Uterus (tissue), 4 donors: ENCODE results near the gene ZBTB11. TPM values are rescaled to one million over a fixed set of nuclear protein-coding genes. Genes with fewer than 3 reads are reported as not detected.
"Not testable (repeated sequence)": the region's sequence is repeated elsewhere in the genome, so short reads cannot be mapped to it uniquely, and the experiment has no call there.

Experiments
- DNase-seq, 2 donors: peaks; one replicate each; pipeline ENCODE4 v3.0.0-alpha.2; 2019 to 2020
- H3K27ac ChIP-seq, 2 donors: fragments of 200-600 bp; sonication (generic); 1 replicate in 1 of 2; 2 replicates in 1 of 2; pipeline ENCODE4 v1.5.1; 2016 to 2018
- H3K27me3 ChIP-seq, 2 donors: fragments of 200-600 bp; sonication (generic); one replicate each; pipeline ENCODE4 v1.5.1; 2018 to 2019; ENCODE audit warnings: control low read depth in 1 of 2
- H3K36me3 ChIP-seq, 2 donors: fragments of 200-600 bp; sonication (generic); one replicate each; pipeline ENCODE4 v1.5.1; 2019; ENCODE audit warnings: control low read depth in 1 of 2
- H3K4me1 ChIP-seq, 2 donors: fragments of 200-600 bp; sonication (generic); one replicate each; pipeline ENCODE4 v1.5.1; 2018 to 2019; ENCODE audit warnings: control low read depth in 1 of 2
- H3K4me3 ChIP-seq, 2 donors: fragments of 200-600 bp; sonication (generic); 1 replicate in 1 of 2; 2 replicates in 1 of 2; pipeline ENCODE4 v1.5.1; 2018 to 2019; ENCODE audit warnings: mild to moderate bottlenecking in 1 of 2
- H3K9me3 ChIP-seq, 2 donors: fragments of 200-600 bp; sonication (generic); one replicate each; pipeline ENCODE4 v1.5.1; 2019; ENCODE audit warnings: control low read depth in 1 of 2
- POLR2A ChIP-seq, 2 donors: fragments of 450-650 bp; IDR thresholded peaks; one replicate each; pipeline ENCODE4 v1.6.1; 2016; ENCODE audit warnings: antibody characterized with exemption in 2 of 2, mild to moderate bottlenecking in 1 of 2, moderate library complexity in 1 of 2
- intact Hi-C: fragments of 100-400 bp; cut with DNase I; formaldehyde crosslinking; loops from one replicate; pipeline ENCODE4 v1.15.1; 2023; ENCODE audit warnings: low total_unique reads
- total RNA-seq, 4 donors: library from RNA; depleted of rRNA in 3 of 4; stranded (reverse); fragments of >200 nt in 3 of 4; gene quantifications; one replicate each; pipeline versions ENCODE4 v1.1.0 to v1.2.4, GENCODE V29; 2014 to 2023
- TF ChIP-seq, protein P1 (sequence below), 4 experiments: fragments of 200-600 bp in 2 of 4; fragments of 450-650 bp in 2 of 4; sonication (generic) in 2 of 4; IDR thresholded peaks; one replicate each; pipeline ENCODE4 v1.5.1; 2016 to 2019; ENCODE audit warnings: antibody characterized with exemption in 4 of 4, mild to moderate bottlenecking in 2 of 4, moderate library complexity in 1 of 4
- donor health status: DM: yes; HTN: yes; CAD: no.

ZBTB11 gene
- total RNA-seq, 4 donors from 2014 or later: 16.1 to 42.0 (median 25.7) TPM

DNA sequence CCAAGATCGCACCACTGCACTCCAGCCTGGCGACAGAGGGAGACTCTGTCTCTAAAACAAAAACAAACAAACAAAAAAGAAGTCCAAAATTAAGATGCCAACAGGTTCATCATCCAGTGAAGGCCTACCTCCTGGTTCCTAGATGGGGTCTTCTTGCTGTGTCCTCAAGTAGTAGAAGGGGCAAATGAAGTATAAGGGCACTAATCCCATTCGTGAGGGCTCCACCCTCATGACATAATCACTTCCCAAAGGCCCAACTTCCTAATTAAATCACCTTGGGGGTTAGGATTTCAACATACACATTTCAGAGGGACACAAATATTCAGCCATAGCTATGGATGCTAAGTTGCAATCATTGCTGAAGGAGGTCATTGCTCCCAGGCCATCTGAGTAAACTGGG lies 57.2 kb downstream of the ZBTB11 start:
- H3K27me3 ChIP-seq: no peaks in the 10 kb centered on the region
- no peaks in the 10 kb centered on the region for H3K4me1 ChIP-seq
- no peak for DNase-seq
- H3K9me3 ChIP-seq: no peaks in the 10 kb centered on the region
- H3K4me3 ChIP-seq: no peak overlapping the region
- TF ChIP-seq POLR2A (IDR thresholded peaks at IDR 0.05): no peak
- TF ChIP-seq, protein P1, sequence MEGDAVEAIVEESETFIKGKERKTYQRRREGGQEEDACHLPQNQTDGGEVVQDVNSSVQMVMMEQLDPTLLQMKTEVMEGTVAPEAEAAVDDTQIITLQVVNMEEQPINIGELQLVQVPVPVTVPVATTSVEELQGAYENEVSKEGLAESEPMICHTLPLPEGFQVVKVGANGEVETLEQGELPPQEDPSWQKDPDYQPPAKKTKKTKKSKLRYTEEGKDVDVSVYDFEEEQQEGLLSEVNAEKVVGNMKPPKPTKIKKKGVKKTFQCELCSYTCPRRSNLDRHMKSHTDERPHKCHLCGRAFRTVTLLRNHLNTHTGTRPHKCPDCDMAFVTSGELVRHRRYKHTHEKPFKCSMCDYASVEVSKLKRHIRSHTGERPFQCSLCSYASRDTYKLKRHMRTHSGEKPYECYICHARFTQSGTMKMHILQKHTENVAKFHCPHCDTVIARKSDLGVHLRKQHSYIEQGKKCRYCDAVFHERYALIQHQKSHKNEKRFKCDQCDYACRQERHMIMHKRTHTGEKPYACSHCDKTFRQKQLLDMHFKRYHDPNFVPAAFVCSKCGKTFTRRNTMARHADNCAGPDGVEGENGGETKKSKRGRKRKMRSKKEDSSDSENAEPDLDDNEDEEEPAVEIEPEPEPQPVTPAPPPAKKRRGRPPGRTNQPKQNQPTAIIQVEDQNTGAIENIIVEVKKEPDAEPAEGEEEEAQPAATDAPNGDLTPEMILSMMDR (IDR thresholded peaks at IDR 0.05): no peak
- intact Hi-C loops: no loop called here
- no peak overlapping the region for H3K27ac ChIP-seq
- H3K36me3 ChIP-seq: no peaks in the 10 kb centered on the region

DNA sequence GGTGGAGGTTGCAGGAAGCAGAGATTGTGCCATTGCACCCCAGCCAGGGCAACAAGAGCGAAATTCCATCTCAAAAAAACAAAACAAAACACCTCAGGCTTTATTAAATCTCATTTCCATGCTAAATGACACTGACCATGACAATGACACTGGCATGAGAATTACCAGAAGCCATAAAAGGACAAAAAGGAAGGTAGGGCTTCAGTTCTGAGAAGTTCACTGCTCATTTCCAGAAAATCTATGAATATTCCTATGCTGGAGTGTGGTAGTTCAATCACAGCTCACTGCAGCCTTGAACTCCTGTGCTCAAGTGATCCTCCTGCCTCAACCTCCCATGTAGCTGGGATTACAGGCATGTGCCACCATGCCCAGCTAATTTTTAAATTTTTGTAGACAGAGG lies 58.2 kb downstream of the ZBTB11 start:
- no peak for DNase-seq

DNA sequence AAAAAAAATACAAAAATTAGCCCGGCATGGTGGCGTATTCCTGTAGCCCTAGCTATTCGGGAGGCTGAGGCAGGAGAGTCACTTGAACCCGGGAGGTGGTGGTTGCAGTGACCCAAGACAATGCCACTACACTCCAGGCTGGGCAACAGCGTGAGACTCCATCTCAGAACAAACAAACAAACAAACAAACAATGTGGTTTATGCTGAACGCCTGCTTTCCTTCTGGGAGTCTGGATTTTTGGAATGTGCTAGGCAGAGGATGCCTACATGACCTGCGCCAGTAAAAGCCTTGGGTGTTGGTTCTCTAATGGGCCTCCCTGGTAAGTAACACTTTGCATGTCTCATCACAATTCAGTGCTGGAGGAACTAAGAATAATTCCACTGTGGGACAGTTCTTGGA lies 59.5 kb downstream of the ZBTB11 start:
- H3K4me3 ChIP-seq: no peak overlapping the region
- no peaks in the 10 kb centered on the region for H3K9me3 ChIP-seq
- DNase-seq: no peak
- no peak for TF ChIP-seq POLR2A (IDR thresholded peaks at IDR 0.05)
- TF ChIP-seq, protein P1 (IDR thresholded peaks at IDR 0.05): no peak
- intact Hi-C loops: no loop called here
- H3K27me3 ChIP-seq: no peaks in the 10 kb centered on the region
- H3K27ac ChIP-seq: no peak overlapping the region
- H3K36me3 ChIP-seq: no peaks in the 10 kb centered on the region
- H3K4me1 ChIP-seq: no peaks in the 10 kb centered on the region

More for the DNA sequence above, 58.2 kb downstream of the ZBTB11 start:
- no peak overlapping the region for H3K4me3 ChIP-seq
- H3K4me1 ChIP-seq: no peaks in the 10 kb centered on the region
- intact Hi-C loops: no loop called here
- no peak overlapping the region for H3K27ac ChIP-seq
- TF ChIP-seq POLR2A (IDR thresholded peaks at IDR 0.05): no peak
- TF ChIP-seq, protein P1 (IDR thresholded peaks at IDR 0.05): no peak
- no peaks in the 10 kb centered on the region for H3K36me3 ChIP-seq
- H3K27me3 ChIP-seq: no peaks in the 10 kb centered on the region
- no peaks in the 10 kb centered on the region for H3K9me3 ChIP-seq

DNA sequence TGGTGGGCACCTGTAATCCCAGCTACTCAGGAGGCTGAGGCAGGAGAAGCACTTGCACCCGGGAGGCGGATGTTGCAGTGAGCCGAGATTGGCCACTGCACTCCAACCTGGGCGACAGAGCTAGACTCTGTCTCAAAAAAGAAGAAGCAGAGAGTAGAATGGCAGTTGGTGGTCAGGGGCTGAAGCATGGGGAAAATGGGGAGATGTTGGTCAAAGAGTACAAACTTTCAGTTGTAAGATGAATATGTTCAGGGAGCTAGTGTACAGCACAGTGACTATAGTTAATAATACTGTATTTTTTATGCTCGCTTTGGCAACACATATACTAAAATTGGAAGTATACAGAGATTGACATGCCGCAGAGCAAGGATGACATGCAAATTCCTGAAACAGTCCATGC lies 61.4 kb downstream of the ZBTB11 start:
- H3K9me3 ChIP-seq: no peaks in the 10 kb centered on the region
- H3K4me3 ChIP-seq: no peak overlapping the region
- H3K27me3 ChIP-seq: no peaks in the 10 kb centered on the region
- intact Hi-C loops: no loop called here
- H3K4me1 ChIP-seq: no peaks in the 10 kb centered on the region
- TF ChIP-seq, protein P1 (IDR thresholded peaks at IDR 0.05): no peak
- no peaks in the 10 kb centered on the region for H3K36me3 ChIP-seq
- no peak for DNase-seq
- no peak overlapping the region for H3K27ac ChIP-seq

DNA sequence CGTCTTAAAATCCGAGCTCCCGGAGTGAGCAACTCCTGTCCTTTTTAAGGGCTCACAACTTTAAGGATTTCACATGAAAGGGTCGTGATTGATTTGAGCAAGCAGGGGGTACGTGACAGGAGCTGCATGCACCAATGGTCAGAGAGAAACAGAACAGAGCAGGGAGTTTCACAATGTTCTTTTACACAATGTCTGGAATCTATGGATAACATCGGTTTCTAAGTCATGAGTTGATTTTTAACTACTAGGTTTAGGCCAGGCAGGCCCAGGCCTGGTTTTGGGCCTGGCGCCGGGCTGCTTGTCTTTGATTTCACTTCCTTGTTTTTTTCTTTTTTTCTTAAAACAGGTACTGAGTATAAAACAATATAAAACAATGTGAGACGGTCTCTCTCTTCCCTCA lies 63.9 kb downstream of the ZBTB11 start:
- intact Hi-C loops, H3K9me3 ChIP-seq, H3K36me3 ChIP-seq, H3K4me1 ChIP-seq, H3K27me3 ChIP-seq, DNase-seq, H3K4me3 ChIP-seq, H3K27ac ChIP-seq: not testable (repeated sequence)

DNA sequence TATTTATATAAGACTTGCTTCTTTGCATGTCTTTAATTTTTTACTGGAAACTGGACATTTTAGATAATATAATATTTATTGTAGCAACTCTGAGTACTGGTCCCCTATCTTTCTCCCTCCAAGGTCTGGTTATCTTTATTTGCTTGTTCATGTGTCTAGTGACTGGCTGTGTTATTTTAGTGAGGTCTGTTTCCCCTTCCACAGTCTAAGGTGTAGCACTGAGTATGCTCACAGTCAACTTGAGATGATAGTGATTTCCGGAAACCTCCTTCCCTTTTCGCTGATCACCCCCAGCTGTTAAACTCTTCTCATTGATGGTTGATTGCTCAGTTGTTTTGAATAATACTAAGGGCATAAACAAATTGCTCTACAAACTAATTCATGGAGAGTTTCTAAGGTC lies 65.9 kb downstream of the ZBTB11 start:
- DNase-seq: no peak
- Histone ChIP-seq H3K4me3 (no peak overlapping the region), H3K27ac (no peak overlapping the region), H3K4me1 (no peaks in the 10 kb centered on the region), H3K9me3 (no peaks in the 10 kb centered on the region), H3K36me3 (no peaks in the 10 kb centered on the region), H3K27me3 (no peaks in the 10 kb centered on the region)
- intact Hi-C loops: no loop called here
- TF ChIP-seq, protein P1 (IDR thresholded peaks at IDR 0.05): no peak
- no peak for TF ChIP-seq POLR2A (IDR thresholded peaks at IDR 0.05)

DNA sequence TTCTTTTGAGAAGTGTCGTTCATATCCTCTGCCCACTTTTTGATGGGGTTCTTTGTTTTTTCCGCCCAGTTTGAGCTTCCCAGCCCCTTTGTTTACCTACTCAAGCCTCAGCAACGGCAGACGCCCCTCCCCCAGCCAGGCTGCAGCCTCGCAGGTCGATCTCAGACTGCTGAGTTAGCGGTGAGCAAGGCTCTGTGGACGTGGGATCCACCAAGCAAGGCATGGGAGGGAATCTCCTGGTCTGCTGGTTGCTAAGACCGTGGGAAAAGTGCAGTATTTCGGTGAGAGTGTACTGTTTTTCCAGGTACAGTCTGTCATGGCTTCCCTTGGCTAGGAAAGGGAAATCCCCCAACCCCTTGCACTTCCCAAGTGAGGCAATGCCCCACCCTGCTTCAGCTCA lies 71.5 kb downstream of the ZBTB11 start:
- H3K4me1 ChIP-seq, H3K9me3 ChIP-seq, H3K27ac ChIP-seq, intact Hi-C loops, H3K4me3 ChIP-seq, DNase-seq, H3K36me3 ChIP-seq, H3K27me3 ChIP-seq: not testable (repeated sequence)
